H9 (cell line): Measurements from ENCODE around the gene SEC22C. TPM values are rescaled to one million over a fixed set of nuclear protein-coding genes. Genes with fewer than 3 reads are reported as not detected.

Experiments
- DNase-seq: peaks from one replicate; pipeline ENCODE4 v3.0.0-alpha.2; 2017
- H2AFZ ChIP-seq: one replicate; pipeline ENCODE4 v1.6.1; 2013; ENCODE audit warnings: mild to moderate bottlenecking, low read length, control low read depth, moderate library complexity
- H2AK5ac ChIP-seq: 2 replicates; pipeline ENCODE4 v1.6.1; 2013; ENCODE audit warnings: low read length, control low read depth, mixed read lengths; ENCODE audit not compliant: insufficient read length
- H2BK120ac ChIP-seq: one replicate; pipeline ENCODE4 v1.6.1; 2013; ENCODE audit warnings: low read depth, mild to moderate bottlenecking, low read length, control low read depth, inconsistent platforms; ENCODE audit not compliant: poor library complexity, severe bottlenecking
- H2BK12ac ChIP-seq: 2 replicates; pipeline ENCODE4 v1.6.1; 2013; ENCODE audit warnings: low read length, control low read depth, mixed read lengths, low read depth; ENCODE audit not compliant: insufficient read length
- H2BK15ac ChIP-seq: 2 replicates; pipeline ENCODE4 v1.6.1; 2013; ENCODE audit warnings: low read depth, low read length, control low read depth
- H2BK20ac ChIP-seq: one replicate; pipeline ENCODE4 v1.6.1; 2013; ENCODE audit warnings: low read depth, mild to moderate bottlenecking, low read length, control low read depth, inconsistent platforms; ENCODE audit not compliant: poor library complexity, severe bottlenecking
- H2BK5ac ChIP-seq: 2 replicates; pipeline ENCODE4 v1.6.1; 2013; ENCODE audit warnings: low read length, control low read depth, mixed read lengths; ENCODE audit not compliant: insufficient read length
- H3K14ac ChIP-seq: 2 replicates; pipeline ENCODE4 v1.6.1; 2013; ENCODE audit warnings: low read length, control low read depth; ENCODE audit not compliant: insufficient read depth
- H3K18ac ChIP-seq: 2 replicates; pipeline ENCODE4 v1.6.1; 2013; ENCODE audit warnings: low read depth, mild to moderate bottlenecking, mixed read lengths, low read length, control low read depth; ENCODE audit not compliant: insufficient read length
- H3K23ac ChIP-seq: 2 replicates; pipeline ENCODE4 v1.6.1; 2013; ENCODE audit warnings: low read length, control low read depth, mixed read lengths, low read depth; ENCODE audit not compliant: insufficient read length
- H3K23me2 ChIP-seq: 2 replicates; pipeline ENCODE4 v1.6.1; 2013; ENCODE audit warnings: low read depth, mild to moderate bottlenecking, mixed read lengths, low read length, control low read depth; ENCODE audit not compliant: insufficient read length, poor library complexity, severe bottlenecking
- H3K27ac ChIP-seq: 2 replicates; pipeline ENCODE4 v1.5.1; 2013; ENCODE audit warnings: low read length, control low read depth, mixed read lengths, low read depth; ENCODE audit not compliant: insufficient read length
- H3K27me3 ChIP-seq: 2 replicates; pipeline ENCODE4 v1.6.1; 2013; ENCODE audit warnings: low read length, control low read depth, inconsistent platforms; ENCODE audit not compliant: insufficient read depth
- H3K4ac ChIP-seq: 2 replicates; pipeline ENCODE4 v1.6.1; 2013; ENCODE audit warnings: low read depth, mild to moderate bottlenecking, control low read depth, inconsistent platforms, low read length, moderate library complexity
- H3K4me1 ChIP-seq: 2 replicates; pipeline ENCODE4 v1.6.1; 2013; ENCODE audit warnings: low read length, control low read depth, inconsistent platforms; ENCODE audit not compliant: insufficient read depth
- H3K4me2 ChIP-seq: 2 replicates; pipeline ENCODE4 v1.6.1; 2013; ENCODE audit warnings: low read length, control low read depth, mixed read lengths; ENCODE audit not compliant: insufficient read length, insufficient read depth
- H3K56ac ChIP-seq: 2 replicates; pipeline ENCODE4 v1.6.1; 2013; ENCODE audit warnings: low read depth, mild to moderate bottlenecking, mixed read lengths, low read length, control low read depth; ENCODE audit not compliant: insufficient read length
- H3K79me1 ChIP-seq: 2 replicates; pipeline ENCODE4 v1.6.1; 2013; ENCODE audit warnings: low read depth, mild to moderate bottlenecking, moderate library complexity, low read length, control low read depth, inconsistent platforms; ENCODE audit not compliant: insufficient read depth, poor library complexity, severe bottlenecking
- H3K79me2 ChIP-seq: 2 replicates; pipeline ENCODE4 v1.6.1; 2013; ENCODE audit warnings: low read length, control low read depth, inconsistent platforms; ENCODE audit not compliant: insufficient read depth
- H3K9ac ChIP-seq: 2 replicates; pipeline ENCODE4 v1.6.1; 2013; ENCODE audit warnings: low read length, control low read depth, mixed read lengths; ENCODE audit not compliant: insufficient read length; ENCODE audit errors: extremely low read depth
- H3K9me3 ChIP-seq: one replicate; pipeline ENCODE4 v1.6.1; 2013; ENCODE audit warnings: low read depth, low read length, inconsistent platforms; ENCODE audit not compliant: control insufficient read depth
- H3T11ph ChIP-seq: one replicate; pipeline ENCODE4 v1.6.1; 2013; ENCODE audit warnings: mild to moderate bottlenecking, low read length, control low read depth, inconsistent platforms
- H4K20me1 ChIP-seq: one replicate; pipeline ENCODE4 v1.6.1; 2013; ENCODE audit not compliant: control insufficient read depth, insufficient read length, insufficient read depth
- H4K5ac ChIP-seq: 2 replicates; pipeline ENCODE4 v1.6.1; 2013; ENCODE audit warnings: low read depth, mild to moderate bottlenecking, mixed read lengths, low read length, control low read depth; ENCODE audit not compliant: insufficient read length
- H4K8ac ChIP-seq: replicated peaks from 2 replicates; pipeline ENCODE4 v1.6.1; 2013; ENCODE audit warnings: low read length, control low read depth, mixed read lengths, low read depth; ENCODE audit not compliant: insufficient read length
- H4K91ac ChIP-seq: 2 replicates; pipeline ENCODE4 v1.6.1; 2013; ENCODE audit warnings: low read depth, mild to moderate bottlenecking, moderate library complexity, mixed read lengths, low read length, control low read depth; ENCODE audit not compliant: insufficient read length
- H3K27ac Mint-ChIP-seq, 3 experiments: 2 replicates in 2 of 3; 3 replicates in 1 of 3; pipeline ENCODE4 v1.8.0; 2020 to 2021; ENCODE audit warnings: mixed read lengths in 3 of 3, mild to moderate bottlenecking in 1 of 3, moderate library complexity in 1 of 3
- H3K27me3 Mint-ChIP-seq: 2 replicates; pipeline ENCODE4 v1.8.0; 2021; ENCODE audit warnings: low read depth, mild to moderate bottlenecking, moderate library complexity, mixed read lengths
- H3K36me3 Mint-ChIP-seq, 3 experiments: 2 replicates in 2 of 3; 3 replicates in 1 of 3; pipeline ENCODE4 v1.8.0; 2020 to 2021; ENCODE audit warnings: low read depth in 3 of 3, mixed read lengths in 3 of 3; ENCODE audit not compliant: insufficient read depth in 1 of 3
- H3K4me1 Mint-ChIP-seq, 2 experiments: 2 replicates each; pipeline ENCODE4 v1.8.0; 2020; ENCODE audit warnings: mixed read lengths in 2 of 2
- H3K4me3 Mint-ChIP-seq, 2 experiments: 2 replicates in 1 of 2; 3 replicates in 1 of 2; pipeline ENCODE4 v1.8.0; 2020 to 2021; ENCODE audit warnings: mild to moderate bottlenecking in 2 of 2, mixed read lengths in 2 of 2, moderate library complexity in 1 of 2
- H3K9me3 Mint-ChIP-seq, 2 experiments: 2 replicates in 1 of 2; 3 replicates in 1 of 2; pipeline ENCODE4 v1.8.0; 2020; ENCODE audit warnings: mild to moderate bottlenecking in 2 of 2, mixed read lengths in 2 of 2, moderate library complexity in 1 of 2
- WGBS: extraction: QIAGEN DNeasy Blood & Tissue Kit; methylation state at CpG from one replicate; pipeline ENCODE4 v1.1.7; 2013; ENCODE audit warnings: missing lambda C conversion rate, low lambda C conversion rate, mixed read lengths; ENCODE audit not compliant: insufficient read length; ENCODE audit errors: extremely low coverage; 5-methylcytosine and 5-hydroxymethylcytosine counted together
- total RNA-seq: library from RNA; stranded (reverse); gene quantifications from 2 replicates; pipeline ENCODE4 v1.2.1, GENCODE V29; 2021
- TF ChIP-seq, protein P1 (sequence below): fragments of 200-600 bp; sonication (generic); conservative IDR thresholded peaks from 3 replicates; pipeline ENCODE4 v1.8.0; 2021; ENCODE audit warnings: antibody characterized with exemption, mild to moderate bottlenecking

SEC22C gene
- total RNA-seq, 1 experiment from 2014 or later: 28.2 TPM

DNA sequence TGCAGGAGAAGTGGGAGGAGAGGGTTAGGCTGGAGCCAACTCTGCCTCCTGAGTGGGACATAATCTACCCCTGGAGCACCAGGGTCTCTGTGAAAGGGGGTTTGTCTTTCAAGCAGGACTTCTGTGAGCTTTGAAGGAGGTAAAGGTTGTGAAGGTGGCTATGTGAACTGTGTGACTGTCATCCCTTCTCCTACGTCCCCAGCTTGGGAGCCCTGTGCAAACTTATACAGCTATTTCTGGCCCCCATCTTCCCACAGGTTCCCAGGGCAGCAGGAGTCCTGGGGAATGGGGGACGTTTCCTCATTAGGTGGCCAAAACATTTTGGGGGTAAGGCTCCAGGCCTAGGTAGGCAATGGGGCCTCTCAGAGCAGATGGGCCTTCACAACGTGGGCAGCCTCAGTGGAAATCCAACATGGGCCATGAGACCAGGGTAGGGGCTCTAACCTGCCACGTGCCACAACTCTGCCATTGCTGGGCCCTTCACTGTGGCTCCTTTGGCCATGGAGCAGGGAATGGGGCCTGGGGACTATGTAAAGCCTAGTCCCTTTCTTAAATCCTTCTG is 75.8 kb downstream of the SEC22C start:
- no peak overlapping the region for H2BK20ac ChIP-seq
- H3K4me2 ChIP-seq: no peak overlapping the region
- TF ChIP-seq, protein P1, sequence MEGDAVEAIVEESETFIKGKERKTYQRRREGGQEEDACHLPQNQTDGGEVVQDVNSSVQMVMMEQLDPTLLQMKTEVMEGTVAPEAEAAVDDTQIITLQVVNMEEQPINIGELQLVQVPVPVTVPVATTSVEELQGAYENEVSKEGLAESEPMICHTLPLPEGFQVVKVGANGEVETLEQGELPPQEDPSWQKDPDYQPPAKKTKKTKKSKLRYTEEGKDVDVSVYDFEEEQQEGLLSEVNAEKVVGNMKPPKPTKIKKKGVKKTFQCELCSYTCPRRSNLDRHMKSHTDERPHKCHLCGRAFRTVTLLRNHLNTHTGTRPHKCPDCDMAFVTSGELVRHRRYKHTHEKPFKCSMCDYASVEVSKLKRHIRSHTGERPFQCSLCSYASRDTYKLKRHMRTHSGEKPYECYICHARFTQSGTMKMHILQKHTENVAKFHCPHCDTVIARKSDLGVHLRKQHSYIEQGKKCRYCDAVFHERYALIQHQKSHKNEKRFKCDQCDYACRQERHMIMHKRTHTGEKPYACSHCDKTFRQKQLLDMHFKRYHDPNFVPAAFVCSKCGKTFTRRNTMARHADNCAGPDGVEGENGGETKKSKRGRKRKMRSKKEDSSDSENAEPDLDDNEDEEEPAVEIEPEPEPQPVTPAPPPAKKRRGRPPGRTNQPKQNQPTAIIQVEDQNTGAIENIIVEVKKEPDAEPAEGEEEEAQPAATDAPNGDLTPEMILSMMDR: no peak
- Mint-ChIP-seq H3K4me3 (no peak overlapping the region), H3K27me3 (peaks cover 31% of the 10 kb centered on the region), H3K4me1 (peaks cover 36 to 43% of the 10 kb centered on the region in 2 experiments), H3K36me3 (no peaks in the 10 kb centered on the region; a peak in 1 of 7 replicates), H3K9me3 (no peaks in the 10 kb centered on the region), H3K27ac (no peak overlapping the region)
- peaks cover 7% of the 10 kb centered on the region; the same call in 1 of the 2 replicates for H3K4me1 ChIP-seq
- H3K23ac ChIP-seq: no peak overlapping the region
- no peaks in the 10 kb centered on the region for H3K79me2 ChIP-seq
- no peaks in the 10 kb centered on the region for H3K79me1 ChIP-seq
- no peak overlapping the region for H2AFZ ChIP-seq
- H3K27ac ChIP-seq: no peak overlapping the region
- peaks cover 10% of the 10 kb centered on the region; the same call in 1 of the 2 replicates for H3K27me3 ChIP-seq
- H2BK15ac ChIP-seq: no peak overlapping the region
- peak; percentile 15 for DNase-seq
- no peak overlapping the region for H3K4ac ChIP-seq
- H3K14ac ChIP-seq: no peak overlapping the region
- no peak overlapping the region for H4K8ac ChIP-seq
- H4K20me1 ChIP-seq: no peaks in the 10 kb centered on the region
- H2BK5ac ChIP-seq: no peak overlapping the region
- no peak overlapping the region for H2BK120ac ChIP-seq
- no peak overlapping the region for H2BK12ac ChIP-seq
- H3K9me3 ChIP-seq: no peaks in the 10 kb centered on the region
- no peak overlapping the region for H3K18ac ChIP-seq
- H3T11ph ChIP-seq: no peak overlapping the region
- no peak overlapping the region for H3K56ac ChIP-seq
- H3K23me2 ChIP-seq: peaks cover 16% of the 10 kb centered on the region
- no CpG with 5 or more reads among the region's 4 CpGs for WGBS
- H3K9ac ChIP-seq: no peak overlapping the region
- H2AK5ac ChIP-seq: no peak overlapping the region
- H4K91ac ChIP-seq: no peak overlapping the region
- H4K5ac ChIP-seq: no peak overlapping the region
